ENCODE results near the gene DCDC1.

Gene DCDC1

DNA sequence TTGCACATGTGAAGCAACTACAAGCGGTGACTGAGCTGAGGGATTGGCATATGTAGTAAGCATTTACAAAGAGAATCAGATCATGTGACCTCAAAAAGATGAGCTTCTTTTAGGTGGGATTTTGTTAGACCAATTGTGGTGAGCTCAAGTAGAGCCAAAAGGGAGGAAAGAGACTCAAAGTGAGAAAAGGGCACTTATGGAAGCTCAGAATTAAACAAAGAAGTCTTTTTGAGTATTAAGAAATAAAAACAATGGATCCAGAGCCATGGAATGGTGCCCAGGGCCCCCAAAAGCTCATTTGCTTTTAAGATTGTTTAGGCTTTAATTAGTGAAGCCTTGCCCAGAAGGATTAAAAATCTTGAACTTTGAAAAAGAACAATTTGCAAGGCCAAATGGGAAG is 536.7 kb downstream of the DCDC1 start:
- DNase-seq (ENCODE audit: low spot score): no peak

DNA sequence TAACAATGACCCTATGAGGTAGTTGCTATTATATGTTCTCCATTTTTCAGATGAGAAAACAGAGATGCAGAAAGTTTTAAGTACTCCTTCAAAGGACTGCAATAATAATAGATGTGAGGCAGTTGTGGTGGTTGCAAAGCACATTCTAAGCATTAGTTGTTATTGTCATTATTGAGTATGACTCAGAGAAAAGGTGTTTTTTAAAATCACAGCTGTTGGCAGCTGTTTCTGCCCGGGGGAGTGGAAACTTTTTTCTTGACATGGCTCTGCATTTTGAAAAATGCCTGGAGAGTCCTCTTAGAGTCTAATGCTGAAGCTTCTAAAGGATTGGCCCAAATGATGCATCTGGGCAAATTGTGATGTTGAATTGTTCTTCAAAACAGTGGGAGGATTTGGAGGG is 538.9 kb downstream of the DCDC1 start:
- DNase-seq (ENCODE audit: low spot score): no peak

DNA sequence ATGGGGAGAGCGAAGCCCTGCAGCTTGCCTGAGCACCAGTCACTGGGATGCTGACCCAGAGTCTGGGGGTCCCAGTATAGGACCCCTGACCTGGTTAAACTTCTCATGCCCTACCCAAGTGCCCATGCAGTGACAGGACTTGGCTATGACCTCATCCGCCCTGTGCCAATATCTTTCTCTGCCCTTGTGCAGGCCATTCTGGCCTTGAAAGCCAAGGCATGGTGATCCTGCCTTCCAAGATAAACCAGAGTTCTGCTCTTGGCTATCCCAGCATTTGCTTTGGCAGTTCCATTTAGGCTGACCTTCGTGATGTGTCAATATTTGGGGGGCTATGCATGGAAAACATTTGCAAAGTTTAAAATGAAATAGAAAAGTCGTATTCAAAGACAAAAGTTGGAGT is 542.6 kb downstream of the DCDC1 start:
- DNase-seq (ENCODE audit: low spot score): no peak

DNA sequence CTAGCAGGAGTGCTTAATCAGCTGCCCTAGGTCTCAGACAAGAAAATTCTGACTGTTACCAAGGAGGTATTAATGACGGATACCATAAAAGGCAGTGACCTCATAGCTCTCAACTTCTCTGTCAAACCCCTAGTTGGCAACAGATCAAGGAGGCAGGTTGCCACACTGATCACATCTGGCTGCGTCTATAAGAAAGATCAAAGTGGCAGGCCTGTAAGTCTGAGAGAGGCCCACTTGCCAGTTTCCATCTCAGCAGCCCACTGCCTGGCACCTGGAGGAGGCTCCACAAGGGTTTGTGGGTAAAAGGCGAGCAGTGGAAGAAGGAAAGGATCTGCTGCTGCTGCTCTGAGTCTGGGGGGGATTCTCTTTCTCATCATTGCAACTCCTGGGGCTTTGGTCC is 543.8 kb downstream of the DCDC1 start:
- DNase-seq (ENCODE audit: low spot score): no peak

- no peak for DNase-seq (ENCODE audit: low spot score)
Measured at GRCh38 chr11:30823119-30823518, 546.4 kb downstream of the DCDC1 start.

DNA sequence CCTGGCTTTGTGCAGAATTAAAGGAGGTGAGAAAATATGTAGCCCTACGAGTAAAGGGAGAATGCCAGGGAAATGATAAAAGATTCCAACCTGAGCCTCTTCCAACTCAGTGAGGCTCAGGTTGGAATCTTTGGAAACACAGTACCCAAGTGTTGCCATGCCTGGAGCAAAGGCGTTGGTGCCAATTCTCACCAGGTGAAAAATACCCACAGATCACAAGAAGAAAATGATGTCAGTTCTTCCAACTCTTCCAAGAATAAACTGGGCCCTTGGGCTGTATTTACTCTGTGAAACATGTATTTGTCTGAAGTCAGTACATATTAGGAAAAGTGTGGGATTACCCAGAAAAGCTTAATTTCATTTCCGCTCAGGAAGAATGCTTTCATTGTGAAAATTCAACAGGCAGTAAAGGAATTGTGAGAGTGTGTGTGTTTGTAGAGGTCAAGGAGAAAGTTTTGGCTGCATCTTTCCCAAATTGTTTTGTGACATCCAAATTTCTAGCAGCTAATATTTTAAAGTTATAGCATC is 548.0 kb downstream of the DCDC1 start:
- no peak for DNase-seq (ENCODE audit: low spot score)

- no peak for DNase-seq (ENCODE audit: low spot score)
Measured at GRCh38 chr11:30818721-30819120, 550.8 kb downstream of the DCDC1 start.

DNA sequence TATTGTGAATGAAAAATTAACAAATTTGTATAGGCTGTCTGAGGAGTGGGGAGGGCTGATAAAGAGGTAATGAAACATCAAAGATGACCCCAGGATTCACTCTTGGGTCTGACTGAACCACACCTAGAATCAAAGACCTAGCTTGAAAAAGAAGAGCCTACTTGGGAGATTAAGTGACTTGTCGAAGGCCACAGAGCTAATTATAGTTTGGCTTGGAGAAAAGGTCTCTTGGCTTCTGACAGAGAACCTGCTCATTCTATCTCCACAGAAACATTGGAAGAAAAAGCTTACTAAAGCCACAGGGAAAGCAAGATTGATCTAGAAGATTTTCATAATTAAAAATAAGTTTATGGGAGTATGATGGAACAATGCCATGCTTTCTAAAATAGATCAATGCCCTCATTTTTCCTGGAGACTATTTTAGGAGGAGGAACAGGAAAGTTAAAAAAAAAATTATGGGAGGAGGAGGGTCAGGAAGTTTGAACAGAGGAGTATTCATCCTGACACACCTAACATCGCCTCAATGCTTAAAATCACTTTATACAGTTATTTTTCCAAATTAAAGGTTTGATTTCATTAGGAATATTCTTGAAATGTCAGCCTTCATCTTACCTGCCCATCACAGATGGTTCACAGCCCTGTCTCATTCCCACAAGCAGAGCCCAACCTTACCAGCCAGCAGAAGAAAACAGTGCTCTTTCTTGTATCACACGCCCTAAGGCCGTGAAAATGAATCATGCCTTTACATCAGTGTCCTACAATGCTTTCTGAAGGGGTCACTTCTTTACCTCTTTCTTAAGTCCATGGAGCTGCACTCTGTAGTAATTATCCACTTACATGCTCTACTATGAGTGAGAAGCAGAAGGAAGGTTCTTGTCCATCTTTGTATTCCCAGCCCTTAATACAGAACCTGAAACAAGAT is 552.3 kb downstream of the DCDC1 start:
- DNase-seq (ENCODE audit: low spot score): no peak

DNA sequence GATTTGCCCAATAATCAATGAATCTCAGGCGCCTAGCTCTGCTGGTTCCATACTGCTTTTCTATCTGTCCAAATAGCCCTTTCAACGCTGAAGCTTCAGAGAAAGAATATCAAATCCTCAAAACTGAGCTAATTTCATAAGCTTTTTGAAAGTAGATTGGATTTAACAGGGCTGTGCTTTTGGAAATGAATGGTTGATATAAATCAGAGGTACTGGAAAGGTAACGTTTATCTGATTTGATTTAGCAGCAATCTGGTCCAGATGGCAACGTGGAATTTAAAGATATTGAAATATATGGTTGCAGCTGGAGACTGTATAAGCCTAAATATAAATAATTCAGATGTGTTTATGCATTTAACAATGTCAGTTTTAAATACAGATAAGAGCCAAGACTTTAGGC is 553.9 kb downstream of the DCDC1 start:
- no peak for DNase-seq (ENCODE audit: low spot score)

DNA sequence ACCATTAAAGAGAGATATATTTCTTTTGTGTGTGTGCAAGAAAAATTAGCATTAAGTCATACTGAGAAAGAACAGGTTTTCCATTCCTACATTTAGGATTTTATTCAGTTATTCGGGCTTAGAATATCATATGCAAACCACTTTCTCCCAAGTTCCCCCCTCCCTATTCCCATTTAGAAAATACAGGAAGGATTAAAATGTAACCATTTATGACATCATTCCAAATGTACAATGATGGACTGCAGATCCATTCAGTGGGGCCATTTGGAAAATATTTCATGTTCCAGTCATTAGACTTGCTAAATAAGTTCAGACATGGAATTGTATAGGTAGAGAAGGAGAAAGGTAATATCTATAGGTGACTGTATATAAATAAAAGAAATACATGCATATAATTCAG is 554.8 kb downstream of the DCDC1 start:
- no peak for DNase-seq (ENCODE audit: low spot score)
